K562 (cell line): Measurements from ENCODE around the gene CLDND2. TPM values are rescaled to one million over a fixed set of nuclear protein-coding genes. Genes with fewer than 3 reads are reported as not detected.
A peak's percentile ranks its signal among the peaks of the same experiment; 100 is the strongest.

ENCODE experiments used
- AFF1 ChIP-seq, 2 experiments: fragments of 450-650 bp; IDR thresholded peaks; 2 replicates each; pipeline ENCODE4 v1.6.1; 2018; ENCODE audit warnings: mild to moderate bottlenecking in 2 of 2, low read depth in 1 of 2; ENCODE audit not compliant: partially characterized antibody in 2 of 2
- ATF1 ChIP-seq, 2 experiments: fragments of 450-650 bp in 1 of 2; IDR thresholded peaks; 2 replicates each; pipeline ENCODE4 v1.6.1; 2016; ENCODE audit warnings: missing compliant biosample characterization in 1 of 2, missing genetic modification characterization in 1 of 2
- E2F6 ChIP-seq, 2 experiments: IDR thresholded peaks; 2 replicates each; pipeline ENCODE4 v1.6.1; 2011; ENCODE audit warnings: borderline replicate concordance in 1 of 2, control low read depth in 1 of 2, low read depth in 1 of 2, low read length in 1 of 2, mild to moderate bottlenecking in 1 of 2, mixed read lengths in 1 of 2, moderate library complexity in 1 of 2; ENCODE audit not compliant: insufficient read depth in 1 of 2, insufficient read length in 1 of 2, poor library complexity in 1 of 2, severe bottlenecking in 1 of 2; ENCODE audit errors: extremely low read depth in 1 of 2
- FOXO4 ChIP-seq: fragments of 450-650 bp; formaldehyde crosslinking; IDR thresholded peaks from 2 replicates; pipeline ENCODE4 v1.4.0; 2020; ENCODE audit warnings: mild to moderate bottlenecking, moderate library complexity
- RAD21 ChIP-seq, 2 experiments: fragments of 250-450 bp in 1 of 2; fragments of 450-650 bp in 1 of 2; sonication (Bioruptor Pico) in 1 of 2; formaldehyde crosslinking in 1 of 2; IDR thresholded peaks in 1 of 2; conservative IDR thresholded peaks in 1 of 2; 2 replicates each; pipeline versions ENCODE4 v1.4.0 to v1.8.0; 2020 to 2022; ENCODE audit warnings: mild to moderate bottlenecking in 2 of 2, moderate library complexity in 1 of 2
- RNF2 ChIP-seq: sonication (generic); IDR thresholded peaks from 2 replicates; pipeline ENCODE4 v1.6.1; 2016
- RUNX1 ChIP-seq: sonication (generic); IDR thresholded peaks from 2 replicates; pipeline ENCODE4 v1.6.1; 2016; ENCODE audit warnings: antibody characterized with exemption, low read depth
- STAG1 ChIP-seq: sonication (generic); formaldehyde crosslinking; IDR thresholded peaks from 2 replicates; pipeline ENCODE4 v1.5.0; 2020; ENCODE audit warnings: missing genetic modification reagents, borderline replicate concordance
- ZNF239 ChIP-seq: fragments of 250-450 bp; sonication (Bioruptor Pico); IDR thresholded peaks from 2 replicates; pipeline ENCODE4 v1.4.0; 2020; ENCODE audit warnings: mild to moderate bottlenecking
- polyA plus RNA-seq, 8 experiments: library from polyadenylated mRNA; depleted of rRNA in 4 of 8; stranded (reverse) in 5 of 8; unstranded in 3 of 8; fragments of >200 nt; fragmentation: Nextera tagmentation in 2 of 8; fragmentation: Illumina TruSeq in 1 of 8; extraction: Ambion mirVana in 2 of 8; extraction: Trizol in 1 of 8; gene quantifications; 2 replicates each; pipeline versions ENCODE4 v1.2.1 to v1.2.3, GENCODE V29; 2011 to 2014; ENCODE audit warnings: inconsistent platforms in 1 of 8, missing spikeins in 1 of 8
- total RNA-seq, 7 experiments: library from RNA; depleted of rRNA in 6 of 7; stranded (reverse); fragments of >200 nt in 6 of 7; fragmentation: Illumina TruSeq in 2 of 7; extraction: Trizol in 2 of 7; gene quantifications; 2 replicates each; pipeline versions ENCODE4 v1.2.1 to v1.2.3, GENCODE V29; 2011 to 2021; ENCODE audit warnings: low replicate concordance in 1 of 7
- TF ChIP-seq, protein P1 (sequence below), 2 experiments: fragments of 450-650 bp; formaldehyde crosslinking in 1 of 2; IDR thresholded peaks; 2 replicates each; pipeline versions ENCODE4 v1.4.0 to v1.6.1; 2014 to 2020; ENCODE audit warnings: mild to moderate bottlenecking in 2 of 2, borderline replicate concordance in 1 of 2, low read depth in 1 of 2

Gene CLDND2
- total and polyA plus RNA-seq, 9 of the 15 experiments (the other 6 are each of a cell fraction or from before 2014, with no cell fraction given): 0.45 to 4.0 (median 1.2) TPM; not detected in 3

DNA sequence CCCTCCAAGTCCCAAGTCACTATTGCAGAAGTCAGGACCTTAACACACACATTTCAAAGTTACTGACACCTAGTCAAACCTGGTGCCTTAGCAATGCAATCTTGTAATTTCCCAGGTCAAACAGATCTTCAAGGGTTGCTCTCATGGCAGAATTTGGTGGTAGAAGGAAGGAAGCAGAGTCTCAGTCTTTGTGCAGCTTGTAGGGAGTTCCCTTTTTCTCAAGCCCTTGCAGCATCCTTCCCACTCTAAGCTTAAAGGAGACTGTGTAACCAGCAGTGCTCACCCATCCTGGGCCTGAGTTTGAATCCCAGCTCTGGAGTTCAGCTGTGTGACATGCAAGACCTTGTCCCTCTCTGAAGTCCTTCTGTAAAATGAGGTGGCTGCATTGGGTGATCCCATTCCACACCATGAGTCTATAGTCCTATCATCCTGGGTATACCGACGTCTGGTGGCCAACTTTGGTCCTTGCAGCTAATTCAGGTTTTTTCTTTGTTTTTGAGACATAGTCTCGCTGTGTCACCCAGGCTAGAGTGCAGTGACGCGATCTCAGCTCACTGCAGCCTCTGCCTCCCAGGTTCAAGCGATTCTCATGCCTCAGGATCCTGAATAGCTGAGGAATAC lies 38.8 kb upstream of the CLDND2 start (continued):
- no peak for TF ChIP-seq FOXO4 (CRISPR knock-in tag)
- no peak for TF ChIP-seq ZNF239 (CRISPR knock-in tag)
- TF ChIP-seq E2F6 (IDR thresholded peaks at IDR 0.05; ENCODE audit: borderline replicate concordance in 1 of 2, extremely low read depth in 1 of 2, insufficient read depth in 1 of 2, insufficient read length in 1 of 2, low read depth in 1 of 2, low read length in 1 of 2, poor library complexity in 1 of 2, severe bottlenecking in 1 of 2): no peak
- TF ChIP-seq, protein P1, sequence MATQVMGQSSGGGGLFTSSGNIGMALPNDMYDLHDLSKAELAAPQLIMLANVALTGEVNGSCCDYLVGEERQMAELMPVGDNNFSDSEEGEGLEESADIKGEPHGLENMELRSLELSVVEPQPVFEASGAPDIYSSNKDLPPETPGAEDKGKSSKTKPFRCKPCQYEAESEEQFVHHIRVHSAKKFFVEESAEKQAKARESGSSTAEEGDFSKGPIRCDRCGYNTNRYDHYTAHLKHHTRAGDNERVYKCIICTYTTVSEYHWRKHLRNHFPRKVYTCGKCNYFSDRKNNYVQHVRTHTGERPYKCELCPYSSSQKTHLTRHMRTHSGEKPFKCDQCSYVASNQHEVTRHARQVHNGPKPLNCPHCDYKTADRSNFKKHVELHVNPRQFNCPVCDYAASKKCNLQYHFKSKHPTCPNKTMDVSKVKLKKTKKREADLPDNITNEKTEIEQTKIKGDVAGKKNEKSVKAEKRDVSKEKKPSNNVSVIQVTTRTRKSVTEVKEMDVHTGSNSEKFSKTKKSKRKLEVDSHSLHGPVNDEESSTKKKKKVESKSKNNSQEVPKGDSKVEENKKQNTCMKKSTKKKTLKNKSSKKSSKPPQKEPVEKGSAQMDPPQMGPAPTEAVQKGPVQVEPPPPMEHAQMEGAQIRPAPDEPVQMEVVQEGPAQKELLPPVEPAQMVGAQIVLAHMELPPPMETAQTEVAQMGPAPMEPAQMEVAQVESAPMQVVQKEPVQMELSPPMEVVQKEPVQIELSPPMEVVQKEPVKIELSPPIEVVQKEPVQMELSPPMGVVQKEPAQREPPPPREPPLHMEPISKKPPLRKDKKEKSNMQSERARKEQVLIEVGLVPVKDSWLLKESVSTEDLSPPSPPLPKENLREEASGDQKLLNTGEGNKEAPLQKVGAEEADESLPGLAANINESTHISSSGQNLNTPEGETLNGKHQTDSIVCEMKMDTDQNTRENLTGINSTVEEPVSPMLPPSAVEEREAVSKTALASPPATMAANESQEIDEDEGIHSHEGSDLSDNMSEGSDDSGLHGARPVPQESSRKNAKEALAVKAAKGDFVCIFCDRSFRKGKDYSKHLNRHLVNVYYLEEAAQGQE (IDR thresholded peaks at IDR 0.05; ENCODE audit: borderline replicate concordance): peak; percentile 91
- TF ChIP-seq, protein P1 (CRISPR knock-in tag; IDR thresholded peaks at IDR 0.05; ENCODE audit: low read depth): no peak
- TF ChIP-seq RUNX1: no peak
- TF ChIP-seq STAG1: no peak; the same call in 1 of the 2 replicates
- TF ChIP-seq AFF1 (IDR thresholded peaks at IDR 0.05; ENCODE audit: low read depth in 1 of 2, partially characterized antibody in 2 of 2): peak in 1 of 2 experiments; percentile 41
- TF ChIP-seq RAD21 (CRISPR knock-in tag; conservative IDR thresholded peaks at IDR 0.05 in 1 of 2, IDR thresholded peaks at IDR 0.05 in 1 of 2): peak; percentile 65 to 91
- TF ChIP-seq RNF2: no peak
- no peak for TF ChIP-seq ATF1 (CRISPR knock-in tag; IDR thresholded peaks at IDR 0.05)
- TF ChIP-seq ATF1 (tag; IDR thresholded peaks at IDR 0.05): peak; percentile 53
